Kidney epithelial cell (primary cell): ENCODE measurements around the gene PCBP1. TPM values are rescaled to one million over a fixed set of nuclear protein-coding genes. Genes with fewer than 3 reads are reported as not detected.
"Not testable (repeated sequence)": the region's sequence is repeated elsewhere in the genome, so short reads cannot be mapped to it uniquely, and the experiment has no call there.

Source experiments
- DNase-seq: peaks from one replicate; pipeline ENCODE4 v3.0.0-alpha.2; 2010; ENCODE audit warnings: low read depth
- H3K27me3 ChIP-seq: 2 replicates; pipeline ENCODE4 v1.6.0; 2011; ENCODE audit warnings: low read length; ENCODE audit not compliant: control insufficient read depth, insufficient read depth
- H3K36me3 ChIP-seq: 2 replicates; pipeline ENCODE4 v1.5.1; 2011; ENCODE audit warnings: low read length; ENCODE audit not compliant: control insufficient read depth, insufficient read depth
- H3K4me3 ChIP-seq: 2 replicates; pipeline ENCODE4 v1.5.1; 2011; ENCODE audit warnings: low read depth, mild to moderate bottlenecking, control low read depth, low read length
- total RNA-seq: library from RNA; depleted of rRNA; stranded (reverse); fragments of >200 nt; gene quantifications from 2 replicates; pipeline ENCODE4 v1.2.3, GENCODE V29; 2015
- TF ChIP-seq, protein P1 (sequence below): IDR thresholded peaks from 2 replicates; pipeline ENCODE4 v1.5.1; 2011; ENCODE audit warnings: mild to moderate bottlenecking, moderate library complexity, low read length, control low read depth, inconsistent platforms; ENCODE audit not compliant: insufficient read depth, poor library complexity, severe bottlenecking

The PCBP1 gene
- total RNA-seq, 1 donor from 2014 or later, result 144 TPM

DNA sequence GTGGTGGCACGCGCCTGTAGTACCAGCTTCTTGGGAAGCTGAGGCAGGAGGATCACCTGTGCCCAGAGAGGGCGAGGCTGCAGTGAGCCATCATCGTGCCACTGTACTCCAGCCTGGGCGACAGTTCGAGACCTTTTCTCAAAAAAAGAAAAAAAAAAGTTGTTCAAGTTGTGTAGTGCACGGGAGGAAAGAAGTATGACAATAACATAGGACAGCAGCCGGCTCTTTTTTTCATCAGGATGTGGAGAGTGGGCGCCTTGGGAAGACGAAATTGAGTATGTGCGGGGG, 36.5 kb downstream of the PCBP1 start:
- H3K4me3 ChIP-seq, result no peak overlapping the region
- no peak for DNase-seq
- TF ChIP-seq, protein P1, sequence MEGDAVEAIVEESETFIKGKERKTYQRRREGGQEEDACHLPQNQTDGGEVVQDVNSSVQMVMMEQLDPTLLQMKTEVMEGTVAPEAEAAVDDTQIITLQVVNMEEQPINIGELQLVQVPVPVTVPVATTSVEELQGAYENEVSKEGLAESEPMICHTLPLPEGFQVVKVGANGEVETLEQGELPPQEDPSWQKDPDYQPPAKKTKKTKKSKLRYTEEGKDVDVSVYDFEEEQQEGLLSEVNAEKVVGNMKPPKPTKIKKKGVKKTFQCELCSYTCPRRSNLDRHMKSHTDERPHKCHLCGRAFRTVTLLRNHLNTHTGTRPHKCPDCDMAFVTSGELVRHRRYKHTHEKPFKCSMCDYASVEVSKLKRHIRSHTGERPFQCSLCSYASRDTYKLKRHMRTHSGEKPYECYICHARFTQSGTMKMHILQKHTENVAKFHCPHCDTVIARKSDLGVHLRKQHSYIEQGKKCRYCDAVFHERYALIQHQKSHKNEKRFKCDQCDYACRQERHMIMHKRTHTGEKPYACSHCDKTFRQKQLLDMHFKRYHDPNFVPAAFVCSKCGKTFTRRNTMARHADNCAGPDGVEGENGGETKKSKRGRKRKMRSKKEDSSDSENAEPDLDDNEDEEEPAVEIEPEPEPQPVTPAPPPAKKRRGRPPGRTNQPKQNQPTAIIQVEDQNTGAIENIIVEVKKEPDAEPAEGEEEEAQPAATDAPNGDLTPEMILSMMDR, result no peak
- no peaks in the 10 kb centered on the region for H3K36me3 ChIP-seq
- no peaks in the 10 kb centered on the region for H3K27me3 ChIP-seq

- TF ChIP-seq, protein P1, result no peak
- H3K27me3 ChIP-seq, result no peaks in the 10 kb centered on the region
- peak overlapping the region; percentile 40 for H3K4me3 ChIP-seq
- H3K36me3 ChIP-seq, result no peaks in the 10 kb centered on the region
- DNase-seq, result no peak
These were observed 37.8 kb downstream of the PCBP1 start for GRCh38 chr2:70124983-70125480.

- TF ChIP-seq, protein P1, result no peak
- no peak overlapping the region for H3K4me3 ChIP-seq
- H3K27me3 ChIP-seq, result no peaks in the 10 kb centered on the region
- H3K36me3 ChIP-seq, result no peaks in the 10 kb centered on the region
- no peak for DNase-seq
These were observed 38.2 kb downstream of the PCBP1 start for GRCh38 chr2:70125498-70125898.

GRCh38 chr2:70126413-70126812, 39.1 kb downstream of the PCBP1 start:
- Histone ChIP-seq H3K4me3 (no peak overlapping the region), H3K36me3 (no peaks in the 10 kb centered on the region), H3K27me3 (no peaks in the 10 kb centered on the region)
- DNase-seq, result no peak
- TF ChIP-seq, protein P1, result no peak

DNA sequence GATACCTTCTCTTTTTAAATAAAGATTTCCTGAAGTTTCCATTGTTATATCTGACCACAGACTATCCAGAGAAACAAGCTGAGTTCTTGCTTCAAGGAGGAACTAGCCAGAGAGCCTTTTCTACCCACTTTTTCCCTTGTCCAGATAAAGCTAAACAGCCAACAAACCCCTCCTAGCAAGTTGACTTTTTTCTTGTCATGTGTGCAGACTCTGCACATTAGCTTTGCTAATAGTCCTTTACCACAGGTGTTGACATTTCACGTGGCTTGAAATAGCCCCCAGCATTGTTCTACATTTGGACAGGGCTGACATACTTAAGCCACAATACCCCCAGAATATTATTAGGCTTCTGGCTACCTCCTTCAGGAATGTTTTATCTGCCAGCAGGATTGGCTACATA, 40.7 kb downstream of the PCBP1 start:
- DNase-seq, result no peak
- TF ChIP-seq, protein P1, result no peak
- no peak overlapping the region for H3K4me3 ChIP-seq

DNA sequence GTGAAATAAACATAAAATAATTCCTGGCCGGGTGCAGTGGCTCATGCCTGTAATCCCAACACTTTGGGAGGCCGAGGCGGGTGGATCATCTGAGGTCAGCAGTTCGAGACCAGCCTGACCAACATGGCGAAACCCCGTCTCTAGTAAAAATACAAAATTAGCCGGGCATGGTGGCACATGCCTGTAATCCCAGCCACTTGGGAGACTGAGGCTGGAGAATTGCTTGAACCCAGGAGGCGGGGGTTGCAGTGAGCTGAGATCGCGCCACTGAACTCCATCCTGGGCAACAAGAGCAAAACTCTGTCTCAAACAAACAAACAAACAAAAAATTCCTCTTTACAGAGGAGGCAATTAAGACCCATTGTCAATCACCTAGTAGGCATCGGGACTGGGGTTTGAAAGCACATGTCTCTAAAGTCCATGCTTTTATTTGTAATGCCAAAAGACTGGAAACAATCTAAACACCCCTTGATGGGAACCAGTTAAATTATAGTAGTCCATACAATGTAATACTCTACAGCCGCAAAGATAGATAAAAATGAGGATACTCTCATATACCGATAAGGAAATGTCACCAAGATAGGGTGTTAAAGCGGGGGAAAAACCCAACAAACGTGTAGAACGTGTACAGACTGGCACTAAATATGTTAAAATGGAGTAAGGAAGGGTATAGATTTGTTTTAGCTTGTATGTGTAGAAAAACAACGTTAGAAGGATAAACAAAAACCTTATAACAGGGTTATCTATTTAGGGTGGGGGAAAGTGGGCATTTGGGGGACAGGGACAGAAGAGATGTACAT, 44.3 kb downstream of the PCBP1 start:
- H3K4me3 ChIP-seq, DNase-seq, H3K27me3 ChIP-seq, H3K36me3 ChIP-seq: not testable (repeated sequence)

More for the DNA sequence above, 40.7 kb downstream of the PCBP1 start:
- Histone ChIP-seq H3K36me3 (no peaks in the 10 kb centered on the region), H3K27me3 (no peaks in the 10 kb centered on the region)
